ENCODE results near the gene ZNF385B.
A peak's percentile ranks its signal among the peaks of the same experiment; 100 is the strongest.

The ZNF385B gene

DNA sequence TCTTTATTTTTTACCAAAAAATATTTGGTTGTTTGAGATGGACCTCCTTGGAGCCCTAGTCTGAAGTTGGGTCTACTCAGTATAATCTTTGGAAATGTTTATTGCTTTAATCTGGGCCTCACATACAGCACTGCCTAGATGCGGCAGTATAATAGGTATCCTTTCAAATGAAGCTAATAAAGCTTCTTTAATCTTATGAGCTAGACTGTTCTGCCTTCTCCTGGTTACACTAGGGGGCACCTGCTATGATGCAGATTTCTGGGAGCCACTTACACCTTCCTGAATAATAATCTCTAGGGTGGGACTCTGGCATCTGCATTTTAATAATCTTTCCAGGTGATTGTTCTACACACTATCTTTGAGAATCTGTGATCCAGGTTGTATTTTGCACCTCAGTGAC is 427.1 kb downstream of the ZNF385B start:
- no peak for DNase-seq (ENCODE audit: low spot score in 2 of 2)
- Mint-ChIP-seq H3K36me3 (no peaks in the 10 kb centered on the region), H3K4me1 (no peaks in the 10 kb centered on the region), H3K9me3 (no peaks in the 10 kb centered on the region), H3K27ac (no peak overlapping the region), H3K4me3 (no peak overlapping the region)
- no peak for ATAC-seq

DNA sequence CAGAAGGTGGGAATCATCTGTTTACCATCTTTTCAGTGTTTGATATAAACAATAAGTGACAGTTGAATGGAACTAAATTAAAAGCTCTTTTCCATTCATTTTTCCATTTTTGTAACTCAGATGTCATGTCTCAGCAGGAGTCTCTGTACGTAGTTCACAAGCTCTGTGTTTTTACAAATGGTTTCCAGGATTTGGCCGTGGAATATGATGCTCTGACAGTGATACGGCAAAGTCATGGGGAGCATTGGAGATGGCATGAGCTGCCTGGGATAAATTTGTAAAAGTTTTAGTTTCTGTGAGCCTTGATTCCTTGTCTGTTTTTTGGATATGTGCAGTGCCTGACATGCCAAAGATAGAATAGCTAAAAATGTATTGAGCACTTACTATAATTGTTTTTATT is 428.7 kb downstream of the ZNF385B start:
- H3K4me1 Mint-ChIP-seq = no peaks in the 10 kb centered on the region
- no peak overlapping the region for H3K4me3 Mint-ChIP-seq
- DNase-seq (ENCODE audit: low spot score in 2 of 2) (no peak), ATAC-seq (no peak)
- H3K9me3 Mint-ChIP-seq = no peaks in the 10 kb centered on the region
- no peaks in the 10 kb centered on the region for H3K36me3 Mint-ChIP-seq
- H3K27ac Mint-ChIP-seq = no peak overlapping the region

DNA sequence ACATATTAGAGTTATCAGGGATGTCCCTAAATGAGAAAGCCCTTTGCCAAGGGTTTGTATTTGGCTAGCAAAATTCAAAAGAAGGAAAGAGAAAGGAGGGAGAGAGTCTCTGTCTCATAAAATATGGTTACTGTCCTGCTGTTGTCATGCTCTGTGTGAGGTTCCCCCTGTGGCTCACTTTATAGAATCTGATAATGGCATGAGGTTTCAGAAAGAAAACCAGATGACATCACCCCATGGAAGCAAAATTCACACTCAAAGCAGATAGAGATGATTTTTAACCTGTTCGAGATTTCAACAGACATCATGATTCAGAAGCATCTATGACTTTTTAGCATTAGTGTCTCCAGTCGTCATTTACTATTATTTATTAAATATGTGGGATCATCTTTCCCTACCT is 431.8 kb downstream of the ZNF385B start:
- ATAC-seq = no peak
- Mint-ChIP-seq H3K4me1 (no peaks in the 10 kb centered on the region), H3K4me3 (no peak overlapping the region), H3K9me3 (no peaks in the 10 kb centered on the region), H3K36me3 (no peaks in the 10 kb centered on the region), H3K27ac (no peak overlapping the region)
- no peak for DNase-seq (ENCODE audit: low spot score in 2 of 2)

DNA sequence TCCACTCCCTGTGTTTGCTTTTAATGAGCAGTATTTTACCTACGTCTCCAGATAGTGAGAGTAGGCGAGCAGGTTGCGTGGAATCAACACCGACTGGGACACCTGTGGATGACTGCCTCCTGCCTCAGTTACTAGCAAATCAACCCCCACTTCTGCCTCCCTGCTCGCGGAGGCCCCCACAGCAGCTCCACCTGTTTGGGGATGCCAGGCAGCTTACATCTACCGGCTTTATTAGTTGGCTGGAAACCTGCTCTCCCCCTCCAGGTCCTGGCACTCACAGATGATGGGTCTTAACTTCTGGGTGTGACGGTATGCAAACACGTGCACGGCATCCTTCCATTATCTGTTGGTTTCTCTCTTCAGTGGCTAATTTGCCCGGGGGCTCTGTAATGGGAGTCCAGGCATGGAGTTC is 432.3 kb downstream of the ZNF385B start:
- DNase-seq (ENCODE audit: low spot score in 2 of 2) (no peak), ATAC-seq (no peak)
- Mint-ChIP-seq H3K4me1 (no peaks in the 10 kb centered on the region), H3K27ac (no peak overlapping the region), H3K4me3 (no peak overlapping the region), H3K36me3 (no peaks in the 10 kb centered on the region), H3K9me3 (no peaks in the 10 kb centered on the region)

DNA sequence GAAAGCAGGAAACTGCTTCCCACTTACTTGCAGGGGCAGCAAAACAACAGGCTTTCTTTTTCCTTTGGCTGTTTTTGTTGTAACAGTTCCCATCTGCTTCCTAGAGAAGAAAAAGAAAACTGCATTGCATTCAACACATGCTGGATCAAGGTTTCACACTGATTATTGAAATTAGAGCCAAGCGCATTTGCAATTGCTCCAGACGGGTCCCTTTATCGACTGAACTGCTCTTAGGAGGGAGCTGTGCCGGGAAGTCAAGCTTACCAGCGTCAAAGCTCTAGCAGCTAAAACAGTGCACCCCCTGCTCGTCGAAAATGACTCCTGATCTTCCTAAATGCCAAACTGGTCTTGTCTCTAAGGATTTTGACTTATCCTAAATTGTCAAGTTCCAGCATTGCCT is 432.8 kb downstream of the ZNF385B start:
- Mint-ChIP-seq H3K27ac (no peak overlapping the region), H3K4me1 (no peaks in the 10 kb centered on the region), H3K9me3 (no peaks in the 10 kb centered on the region), H3K4me3 (no peak overlapping the region), H3K36me3 (no peaks in the 10 kb centered on the region)
- DNase-seq (ENCODE audit: low spot score in 2 of 2) (no peak), ATAC-seq (no peak)

DNA sequence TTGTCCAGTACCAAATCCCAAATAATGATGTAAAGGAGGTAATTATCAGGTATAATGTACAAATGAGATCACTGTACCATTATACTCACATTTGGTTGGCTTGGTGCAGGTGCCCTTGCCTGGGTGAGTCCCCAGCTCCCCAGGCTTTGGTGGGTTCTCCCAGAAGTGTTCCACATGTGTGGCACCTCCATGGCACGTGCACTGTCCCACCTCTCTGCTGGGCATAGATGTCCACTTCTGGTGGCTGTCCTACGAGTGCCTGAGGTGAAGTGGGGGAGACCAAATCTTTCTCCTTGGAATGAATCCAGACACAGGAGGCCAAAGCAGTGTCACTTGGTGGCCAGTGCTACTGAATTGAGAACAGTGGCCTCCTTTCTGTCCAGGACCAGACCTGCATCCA is 434.3 kb downstream of the ZNF385B start:
- Mint-ChIP-seq H3K36me3 (no peaks in the 10 kb centered on the region), H3K4me3 (no peak overlapping the region), H3K4me1 (no peaks in the 10 kb centered on the region), H3K27ac (no peak overlapping the region), H3K9me3 (no peaks in the 10 kb centered on the region)
- peak; percentile 44 for ATAC-seq
- DNase-seq (ENCODE audit: low spot score in 2 of 2) = no peak

DNA sequence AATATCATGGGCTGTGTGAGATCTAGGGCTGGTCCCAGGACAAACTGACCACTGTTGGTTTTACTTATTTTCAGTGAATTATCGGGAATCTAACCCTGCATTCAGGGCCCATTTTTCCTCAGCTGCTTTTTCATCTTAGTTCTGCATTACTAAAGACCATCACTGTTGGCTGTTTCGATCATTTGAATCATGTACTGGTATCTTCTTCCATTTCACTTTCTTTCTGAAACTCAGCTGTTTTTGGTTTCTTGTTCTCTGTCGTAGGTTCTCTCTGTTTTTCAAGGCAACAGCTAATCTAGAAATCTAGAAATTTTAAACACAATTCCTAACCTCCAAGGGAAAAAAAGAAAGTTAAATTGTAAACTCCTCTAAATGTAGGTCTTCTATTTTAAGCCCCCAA is 436.8 kb downstream of the ZNF385B start:
- Mint-ChIP-seq H3K4me3 (no peak overlapping the region), H3K4me1 (no peaks in the 10 kb centered on the region), H3K27ac (no peak overlapping the region), H3K36me3 (no peaks in the 10 kb centered on the region), H3K9me3 (no peaks in the 10 kb centered on the region)
- ATAC-seq (no peak), DNase-seq (ENCODE audit: low spot score in 2 of 2) (no peak)

DNA sequence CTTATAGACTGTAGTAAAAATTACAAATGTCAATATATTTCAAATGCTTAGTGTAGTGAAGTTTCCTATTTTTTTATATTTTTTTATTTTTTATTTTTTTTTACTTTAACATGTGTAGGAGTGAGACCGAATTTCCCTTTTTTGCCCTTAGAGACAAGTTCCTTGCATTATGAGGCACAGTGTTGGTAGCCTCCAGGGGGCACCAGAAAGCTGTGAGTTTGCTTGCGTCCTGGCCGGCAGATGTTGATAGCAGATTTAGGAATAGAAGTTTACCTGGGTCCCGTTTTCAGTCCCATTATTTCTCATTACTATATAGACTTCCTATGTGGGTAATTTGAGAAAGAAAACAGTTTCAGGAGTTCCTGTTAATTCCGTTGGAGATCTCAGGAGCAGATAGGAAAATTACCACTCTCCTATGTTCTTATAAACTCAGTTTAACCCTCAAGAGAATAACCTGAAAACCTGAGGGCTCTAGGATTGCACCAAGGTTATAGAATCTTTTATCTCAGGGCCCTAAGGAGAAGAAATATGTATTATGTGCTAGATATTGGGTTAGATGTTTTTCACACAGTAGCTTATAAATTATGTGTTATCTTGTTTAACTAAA is 439.3 kb downstream of the ZNF385B start:
- H3K9me3 Mint-ChIP-seq = no peaks in the 10 kb centered on the region
- H3K4me3 Mint-ChIP-seq = no peak overlapping the region
- no peaks in the 10 kb centered on the region for H3K36me3 Mint-ChIP-seq
- no peaks in the 10 kb centered on the region for H3K4me1 Mint-ChIP-seq
- ATAC-seq (no peak), DNase-seq (ENCODE audit: low spot score in 2 of 2) (no peak)
- H3K27ac Mint-ChIP-seq = no peak overlapping the region

DNA sequence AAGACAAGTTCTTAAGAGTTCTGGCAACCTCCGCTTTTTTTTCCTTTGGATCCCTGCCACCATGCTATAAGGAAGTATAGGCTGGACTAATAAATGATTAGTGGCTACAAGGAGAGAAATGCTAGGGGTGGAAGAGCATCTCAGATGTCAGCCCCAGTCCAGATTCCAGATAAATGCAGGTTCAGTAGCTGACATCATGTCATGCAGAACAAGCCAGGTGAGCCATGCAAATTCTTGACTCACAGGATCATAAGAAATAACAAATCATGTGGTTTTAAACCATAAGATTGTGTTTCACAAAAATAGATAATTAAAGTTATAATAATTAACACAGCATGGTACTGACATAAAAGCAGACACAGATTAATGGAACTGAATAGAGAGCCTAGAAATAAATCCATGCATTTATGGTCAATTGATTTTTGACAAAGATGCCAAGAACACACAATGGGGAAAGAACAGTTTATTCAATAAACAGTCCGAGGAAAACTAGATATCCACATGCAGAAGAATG is 443.9 kb downstream of the ZNF385B start:
- peaks cover 2% of the 10 kb centered on the region for H3K9me3 Mint-ChIP-seq
- DNase-seq (ENCODE audit: low spot score in 2 of 2) (no peak), ATAC-seq (no peak)
- H3K36me3 Mint-ChIP-seq = no peaks in the 10 kb centered on the region
- no peak overlapping the region for H3K4me3 Mint-ChIP-seq
- no peak overlapping the region for H3K27ac Mint-ChIP-seq
- H3K4me1 Mint-ChIP-seq = no peaks in the 10 kb centered on the region

DNA sequence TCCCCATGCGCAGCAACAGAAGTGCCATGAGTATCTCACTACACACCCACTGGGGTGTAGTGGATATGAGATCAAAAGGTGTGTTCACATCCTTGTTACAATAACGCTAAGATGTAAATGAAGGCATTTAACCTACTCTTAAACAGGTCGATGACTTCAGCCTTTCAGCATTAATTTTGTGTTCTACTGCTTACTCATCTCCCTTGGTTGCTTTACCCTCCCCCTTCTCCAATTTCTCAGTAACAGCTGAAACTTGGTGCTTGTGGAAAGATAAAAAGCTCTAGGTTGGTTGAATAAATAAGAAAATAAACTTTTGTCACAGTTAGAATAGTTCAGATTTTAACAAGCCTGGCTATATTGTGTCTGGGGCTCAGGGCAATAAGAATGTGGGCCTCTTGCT is 449.3 kb downstream of the ZNF385B start:
- H3K9me3 Mint-ChIP-seq = peaks cover 2% of the 10 kb centered on the region
- no peaks in the 10 kb centered on the region for H3K36me3 Mint-ChIP-seq
- H3K27ac Mint-ChIP-seq = no peak overlapping the region
- H3K4me1 Mint-ChIP-seq = no peaks in the 10 kb centered on the region
- ATAC-seq = no peak
- DNase-seq (ENCODE audit: low spot score in 2 of 2) = no peak
- H3K4me3 Mint-ChIP-seq = no peak overlapping the region

DNA sequence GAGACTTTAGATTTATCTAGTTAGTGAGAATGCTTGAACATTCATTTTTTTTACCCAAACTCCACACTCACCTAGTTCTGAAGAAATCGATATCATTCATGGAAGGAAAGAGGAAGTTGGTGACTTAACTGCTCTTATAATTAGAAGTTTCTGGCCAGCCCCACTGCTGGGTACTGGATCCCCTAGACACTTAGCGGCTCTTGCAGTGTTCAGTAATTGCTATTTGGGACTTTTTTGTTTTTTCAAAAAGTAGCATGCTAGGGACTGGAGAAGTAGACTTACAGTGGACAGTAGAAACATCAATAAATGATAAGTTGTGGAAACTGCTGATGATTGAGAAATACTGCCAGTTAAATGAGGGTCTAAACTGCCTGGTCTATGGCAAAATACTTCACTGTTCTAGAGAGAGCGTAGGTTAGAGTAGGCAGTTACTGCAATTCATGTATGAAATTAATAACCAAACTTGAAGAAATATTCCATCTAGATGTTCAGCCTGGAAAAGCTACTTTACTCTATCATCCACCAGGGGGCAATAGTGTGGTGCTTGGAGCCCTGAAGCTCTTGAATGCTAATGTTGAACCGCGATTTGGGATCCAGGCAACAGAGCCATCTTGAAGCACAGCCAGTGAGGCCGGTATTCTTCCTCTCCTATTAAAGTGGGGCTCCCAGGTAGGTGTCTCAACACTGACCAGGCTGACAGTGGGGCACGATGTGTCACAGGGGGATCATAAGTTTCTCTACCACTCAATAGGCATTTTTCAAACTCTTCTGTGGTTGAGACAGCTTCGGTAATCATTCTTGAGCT is 450.7 kb downstream of the ZNF385B start:
- Mint-ChIP-seq H3K36me3 (no peaks in the 10 kb centered on the region), H3K4me3 (no peak overlapping the region), H3K4me1 (no peaks in the 10 kb centered on the region), H3K9me3 (no peaks in the 10 kb centered on the region), H3K27ac (no peak overlapping the region)
- ATAC-seq (peak; percentile 32), DNase-seq (ENCODE audit: low spot score in 2 of 2) (no peak)

DNA sequence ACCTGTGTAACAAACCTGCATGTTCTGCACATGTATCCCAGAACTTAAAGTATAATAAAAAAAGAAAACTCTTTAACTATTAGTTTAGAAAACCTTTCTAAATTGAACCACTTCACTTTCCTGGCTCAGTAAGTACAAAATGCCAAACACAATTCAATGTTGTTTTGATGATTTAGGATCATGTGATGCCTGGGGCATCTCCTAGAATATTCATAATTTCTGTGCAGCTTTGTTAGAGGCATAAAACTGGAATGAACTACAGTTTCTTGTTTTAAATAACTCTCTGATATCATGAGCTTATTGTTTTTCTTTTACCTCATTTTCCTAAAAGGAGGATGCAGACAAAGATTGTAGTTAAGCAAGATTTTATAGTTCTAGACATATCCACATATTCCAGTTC is 457.8 kb downstream of the ZNF385B start:
- no peak for ATAC-seq
- Mint-ChIP-seq H3K4me1 (no peaks in the 10 kb centered on the region), H3K27ac (no peak overlapping the region)

DNA sequence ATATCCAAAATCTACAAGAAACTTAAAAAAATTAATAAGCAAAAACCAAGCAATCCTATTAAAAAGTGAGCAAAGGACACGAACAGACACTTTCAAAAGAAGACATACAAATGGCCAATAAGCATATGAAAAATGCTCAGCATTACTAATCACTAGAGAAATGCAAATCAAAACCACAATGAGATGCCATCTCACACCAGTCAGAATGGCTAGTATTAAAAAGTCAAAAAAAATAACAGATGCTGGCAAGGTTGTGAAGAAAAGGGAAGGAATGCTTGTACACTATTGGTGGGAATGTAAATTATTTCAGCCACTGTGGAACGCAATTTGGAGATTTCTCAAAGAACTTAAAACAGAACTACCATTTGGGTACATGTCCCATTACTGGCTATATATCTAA is 467.9 kb downstream of the ZNF385B start:
- no peaks in the 10 kb centered on the region for H3K36me3 Mint-ChIP-seq
- H3K4me1 Mint-ChIP-seq = no peaks in the 10 kb centered on the region
- peaks cover 3% of the 10 kb centered on the region for H3K9me3 Mint-ChIP-seq
- H3K27ac Mint-ChIP-seq = no peak overlapping the region
- H3K4me3 Mint-ChIP-seq = no peak overlapping the region
- DNase-seq (ENCODE audit: low spot score in 2 of 2) (no peak), ATAC-seq (no peak)

More for the DNA sequence above, 457.8 kb downstream of the ZNF385B start:
- H3K4me3 Mint-ChIP-seq = no peak overlapping the region
- no peak for DNase-seq (ENCODE audit: low spot score in 2 of 2)
- no peaks in the 10 kb centered on the region for H3K9me3 Mint-ChIP-seq
- H3K36me3 Mint-ChIP-seq = no peaks in the 10 kb centered on the region
